ENCODE results near the gene DENND5A.
"Not testable (repeated sequence)": the region's sequence is repeated elsewhere in the genome, so short reads cannot be mapped to it uniquely, and the experiment has no call there.

The DENND5A gene

GRCh38 chr11:9210224-9210921 is 54.8 kb downstream of the DENND5A start:
- no peak for DNase-seq

GRCh38 chr11:9209604-9210003 is 55.5 kb downstream of the DENND5A start:
- DNase-seq = not testable (repeated sequence)

GRCh38 chr11:9208726-9209501 is 56.2 kb downstream of the DENND5A start:
- DNase-seq = no peak

- DNase-seq = no peak
Observed at GRCh38 chr11:9207229-9207628, 57.9 kb downstream of the DENND5A start.

GRCh38 chr11:9206496-9206895 is 58.7 kb downstream of the DENND5A start:
- DNase-seq = no peak

GRCh38 chr11:9203691-9204311 is 61.3 kb downstream of the DENND5A start:
- no peak for DNase-seq

- DNase-seq = no peak
Observed at GRCh38 chr11:9201372-9202162, 63.6 kb downstream of the DENND5A start.

- no peak for DNase-seq
Observed at GRCh38 chr11:9200471-9200870, 64.7 kb downstream of the DENND5A start.

- DNase-seq = no peak
Observed at GRCh38 chr11:9193316-9193715, 71.8 kb downstream of the DENND5A start.

GRCh38 chr11:9192561-9192960 is 72.6 kb downstream of the DENND5A start:
- no peak for DNase-seq

GRCh38 chr11:9190326-9191016 is 74.7 kb downstream of the DENND5A start:
- DNase-seq = not testable (repeated sequence)

GRCh38 chr11:9188860-9189259 is 76.3 kb downstream of the DENND5A start:
- not testable (repeated sequence) for DNase-seq

- DNase-seq = no peak
Observed at GRCh38 chr11:9187616-9188015, 77.5 kb downstream of the DENND5A start.

GRCh38 chr11:9184516-9184915 is 80.6 kb downstream of the DENND5A start:
- DNase-seq = no peak

- DNase-seq = no peak
Observed at GRCh38 chr11:9182180-9182871, 82.8 kb downstream of the DENND5A start.

GRCh38 chr11:9180784-9181183 is 84.4 kb downstream of the DENND5A start:
- DNase-seq = no peak

- DNase-seq = no peak
Observed at GRCh38 chr11:9179141-9179540, 86.0 kb downstream of the DENND5A start.

GRCh38 chr11:9178716-9179115 is 86.4 kb downstream of the DENND5A start:
- no peak for DNase-seq

- DNase-seq = no peak
Observed at GRCh38 chr11:9177438-9178091, 87.6 kb downstream of the DENND5A start.

GRCh38 chr11:9176550-9176949 is 88.6 kb downstream of the DENND5A start:
- no peak for DNase-seq

GRCh38 chr11:9176136-9176535 is 89.0 kb downstream of the DENND5A start:
- no peak for DNase-seq
